ENCODE data around the gene PIF1. TPM values are rescaled to one million over a fixed set of nuclear protein-coding genes. Genes with fewer than 3 reads are reported as not detected.

Gene PIF1
- total RNA-seq, 4 donors from 2014 or later, result 0.17 to 0.26 TPM; not detected in 2

- Histone ChIP-seq H3K4me1 (no peaks in the 10 kb centered on the region), H3K9me3 (no peaks in the 10 kb centered on the region), H3K4me3 (no peak overlapping the region), H3K27ac (no peak overlapping the region), H3K36me3 (no peaks in the 10 kb centered on the region), H3K27me3 (peaks cover 0 to 3% (median 0%) of the 10 kb centered on the region in 3 donors)
- DNase-seq (no peak), ATAC-seq (no peak)
- intact Hi-C loops (cut with DNase I; ENCODE audit: low total_unique reads) (no loop called here), in situ Hi-C loops (cut with MboI; ENCODE audit: low sequenced_read_pairs in 4 of 4) (no loop called here)
- TF ChIP-seq CTCF (IDR thresholded peaks at IDR 0.05 in 4 of 5, conservative IDR thresholded peaks at IDR 0.05 in 1 of 5), result no peak
- no peak for TF ChIP-seq POLR2A (IDR thresholded peaks at IDR 0.05)
These were observed 54.8 kb downstream of the PIF1 start for GRCh38 chr15:64770626-64771025.

DNA sequence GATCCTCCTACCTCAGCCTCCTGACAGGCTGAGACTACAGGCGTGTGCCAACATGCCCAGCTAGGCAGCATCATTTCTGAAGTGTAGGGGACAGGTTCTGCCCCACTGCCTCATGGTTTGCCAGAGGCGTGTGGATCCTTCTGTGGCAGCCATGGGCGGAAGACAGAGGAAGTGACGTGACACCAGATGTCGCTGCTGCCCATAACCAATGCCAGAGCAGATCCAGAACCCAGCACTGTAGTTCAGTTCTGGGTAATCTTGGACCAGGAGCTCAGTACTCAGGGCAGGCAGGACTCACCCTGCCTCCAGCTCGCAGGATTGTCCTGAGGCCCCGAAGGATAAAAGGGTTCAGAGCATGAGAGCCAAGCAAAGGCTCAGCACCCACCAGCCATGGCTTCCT lies 58.2 kb downstream of the PIF1 start:
- no peak overlapping the region for H3K4me3 ChIP-seq
- H3K36me3 ChIP-seq, result no peaks in the 10 kb centered on the region
- in situ Hi-C loops (cut with MboI; ENCODE audit: low sequenced_read_pairs in 4 of 4) (no loop called here), intact Hi-C loops (cut with DNase I; ENCODE audit: low total_unique reads) (no loop called here)
- no peaks in the 10 kb centered on the region for H3K9me3 ChIP-seq
- H3K4me1 ChIP-seq, result no peaks in the 10 kb centered on the region
- no peak overlapping the region for H3K27ac ChIP-seq
- DNase-seq (no peak), ATAC-seq (no peak)
- no peak for TF ChIP-seq CTCF (IDR thresholded peaks at IDR 0.05 in 4 of 5, conservative IDR thresholded peaks at IDR 0.05 in 1 of 5)
- TF ChIP-seq POLR2A (IDR thresholded peaks at IDR 0.05), result no peak
- H3K27me3 ChIP-seq, result no peaks in the 10 kb centered on the region

DNA sequence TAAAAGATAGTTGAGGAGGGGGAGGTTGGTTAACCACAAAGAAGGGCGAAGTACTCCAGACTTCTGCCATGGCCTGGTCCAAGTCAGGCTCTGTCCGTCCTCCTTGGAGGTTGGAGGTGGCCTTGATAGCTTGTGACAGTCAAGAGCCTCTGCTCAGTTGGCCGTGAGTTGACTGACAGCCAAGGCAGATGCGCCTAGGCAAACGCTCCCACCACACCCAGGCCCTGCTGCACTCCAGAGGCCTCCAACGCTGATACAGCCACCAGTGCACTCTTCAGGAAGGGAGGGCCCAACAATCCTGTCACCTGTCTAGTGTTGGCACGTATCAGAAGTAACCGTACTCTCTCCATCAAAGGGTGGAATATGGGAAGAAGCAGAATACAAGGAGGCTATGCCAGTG lies 59.4 kb downstream of the PIF1 start:
- H3K36me3 ChIP-seq, result no peaks in the 10 kb centered on the region
- no peaks in the 10 kb centered on the region for H3K9me3 ChIP-seq
- no peaks in the 10 kb centered on the region for H3K27me3 ChIP-seq
- in situ Hi-C loops (cut with MboI; ENCODE audit: low sequenced_read_pairs in 4 of 4) (no loop called here), intact Hi-C loops (cut with DNase I; ENCODE audit: low total_unique reads) (no loop called here)
- TF ChIP-seq CTCF (IDR thresholded peaks at IDR 0.05 in 4 of 5, conservative IDR thresholded peaks at IDR 0.05 in 1 of 5), result no peak
- TF ChIP-seq POLR2A (IDR thresholded peaks at IDR 0.05), result no peak
- no peak overlapping the region for H3K27ac ChIP-seq
- no peak for ATAC-seq
- no peaks in the 10 kb centered on the region for H3K4me1 ChIP-seq
- no peak overlapping the region for H3K4me3 ChIP-seq
- no peak for DNase-seq

Other genes starting within 250 kb of the PIF1 start
- gene RBPMS2, start 50.1 kb downstream of the PIF1 start, total RNA-seq, result under 1 TPM; 0.11 to 0.61 (median 0.35) TPM
- 1 to 10 TPM; 2.0 to 5.4 (median 3.3) TPM for gene PLEKHO2, start 16.3 kb upstream of the PIF1 start, total RNA-seq
- gene ANKDD1A, start 86.3 kb upstream of the PIF1 start, total RNA-seq, result under 1 TPM in 3 of 4 donors, not detected in 1; 0.11 to 0.39 (median 0.36) TPM
- 10 to 100 TPM; 61.9 to 84.4 (median 72.5) TPM for gene SPG21, start 164.3 kb upstream of the PIF1 start, total RNA-seq
- gene MTFMT, start 204.0 kb upstream of the PIF1 start, total RNA-seq, result 10 to 100 TPM; 17.3 to 34.0 (median 27.9) TPM
- gene SLC51B, start 219.7 kb upstream of the PIF1 start, total RNA-seq, result not detected
- 1 to 10 TPM; 2.8 to 8.2 (median 5.4) TPM for gene RASL12, start 242.3 kb upstream of the PIF1 start, total RNA-seq